ENCODE data around the gene KCTD7.
"Not testable (repeated sequence)": the region's sequence is repeated elsewhere in the genome, so short reads cannot be mapped to it uniquely, and the experiment has no call there.

GRCh38 chr7:66673124-66673640 lies 44.5 kb downstream of the KCTD7 start:
- TF ChIP-seq CTCF (IDR thresholded peaks at IDR 0.05); EP300 (IDR thresholded peaks at IDR 0.05; ENCODE audit: low read depth): not testable (repeated sequence)

All from transverse colon (tissue), 3 donors.